HTERT RPE-1 (cell line): Measurements from ENCODE around the gene SPRED1.
"Not testable (repeated sequence)": the region's sequence is repeated elsewhere in the genome, so short reads cannot be mapped to it uniquely, and the experiment has no call there.

Source experiments
- in situ Hi-C: fragments of 300-500 bp; cut with MboI; formaldehyde crosslinking; loops from 4 replicates; pipeline ENCODE4 v1.14.3; 2020; ENCODE audit warnings: low sequenced_read_pairs

SPRED1 gene

GRCh38 chr15:38275959-38276358, 23.3 kb downstream of the SPRED1 start:
- in situ Hi-C loops = no loop called here

- in situ Hi-C loops = not testable (repeated sequence)
Observed at GRCh38 chr15:38277281-38277680, 24.6 kb downstream of the SPRED1 start.

- in situ Hi-C loops = no loop called here
Observed at GRCh38 chr15:38281031-38281430, 28.4 kb downstream of the SPRED1 start.

- in situ Hi-C loops = no loop called here
Observed at GRCh38 chr15:38283010-38283409, 30.4 kb downstream of the SPRED1 start.

- in situ Hi-C loops = no loop called here
Observed at GRCh38 chr15:38285456-38285855, 32.8 kb downstream of the SPRED1 start.

- in situ Hi-C loops = no loop called here
Observed at GRCh38 chr15:38294126-38294525, 41.5 kb downstream of the SPRED1 start.

GRCh38 chr15:38297623-38298388, 45.2 kb downstream of the SPRED1 start:
- in situ Hi-C loops = no loop called here

- in situ Hi-C loops = no loop called here
Observed at GRCh38 chr15:38299216-38299615, 46.6 kb downstream of the SPRED1 start.

GRCh38 chr15:38300395-38300794, 47.8 kb downstream of the SPRED1 start:
- in situ Hi-C loops = no loop called here

- in situ Hi-C loops = no loop called here
Observed at GRCh38 chr15:38304481-38304880, 51.8 kb downstream of the SPRED1 start.

- in situ Hi-C loops = no loop called here
Observed at GRCh38 chr15:38307251-38307650, 54.6 kb downstream of the SPRED1 start.

- in situ Hi-C loops = no loop called here
Observed at GRCh38 chr15:38307861-38308641, 55.4 kb downstream of the SPRED1 start.

GRCh38 chr15:38308797-38309196, 56.2 kb downstream of the SPRED1 start:
- in situ Hi-C loops = no loop called here

- in situ Hi-C loops = no loop called here
Observed at GRCh38 chr15:38312190-38312589, 59.6 kb downstream of the SPRED1 start.

GRCh38 chr15:38316311-38316710, 63.7 kb downstream of the SPRED1 start:
- in situ Hi-C loops = no loop called here

GRCh38 chr15:38320181-38320580, 67.5 kb downstream of the SPRED1 start:
- in situ Hi-C loops = no loop called here

GRCh38 chr15:38320866-38321265, 68.2 kb downstream of the SPRED1 start:
- in situ Hi-C loops = no loop called here

GRCh38 chr15:38323895-38324294, 71.3 kb downstream of the SPRED1 start:
- in situ Hi-C loops = no loop called here

- in situ Hi-C loops = no loop called here
Observed at GRCh38 chr15:38324939-38325647, 72.5 kb downstream of the SPRED1 start.

GRCh38 chr15:38325648-38325990, 73.0 kb downstream of the SPRED1 start:
- in situ Hi-C loops = no loop called here

- in situ Hi-C loops = no loop called here
Observed at GRCh38 chr15:38332711-38333110, 80.1 kb downstream of the SPRED1 start.

GRCh38 chr15:38335116-38335515, 82.5 kb downstream of the SPRED1 start:
- in situ Hi-C loops = no loop called here
